Upper lobe of left lung (tissue), 4 donors: ENCODE data around the gene AGBL3.

ENCODE experiments used
- CTCF ChIP-seq, 6 experiments: fragments of 450-650 bp in 4 of 6; fragments of 200-600 bp in 2 of 6; sonication (generic) in 2 of 6; IDR thresholded peaks; one replicate each; pipeline ENCODE4 v1.5.1; 2016 to 2019; ENCODE audit warnings: antibody characterized with exemption in 6 of 6
- EP300 ChIP-seq, 4 donors: sonication (generic); formaldehyde crosslinking; IDR thresholded peaks; one replicate each; pipeline ENCODE4 v1.5.1; 2017; ENCODE audit warnings: antibody characterized with exemption in 4 of 4, control low read depth in 2 of 4
- POLR2A ChIP-seq, 4 donors: fragments of 450-650 bp; IDR thresholded peaks; one replicate each; pipeline ENCODE4 v1.5.1; 2016 to 2017; ENCODE audit warnings: antibody characterized with exemption in 4 of 4, mild to moderate bottlenecking in 2 of 4
- POLR2AphosphoS5 ChIP-seq, 2 donors: sonication (generic); formaldehyde crosslinking; IDR thresholded peaks; one replicate each; pipeline ENCODE4 v1.5.1; 2017; ENCODE audit warnings: antibody characterized with exemption in 2 of 2

GRCh38 chr7:135035252-135035651 lies 48.9 kb downstream of the AGBL3 start:
- TF ChIP-seq POLR2AphosphoS5 (IDR thresholded peaks at IDR 0.05) (no peak), POLR2A (IDR thresholded peaks at IDR 0.05) (no peak), CTCF (IDR thresholded peaks at IDR 0.05) (no peak), EP300 (IDR thresholded peaks at IDR 0.05) (no peak)
